Mesenteric fat pad (tissue), 1 donor: Measurements from ENCODE around the gene DTWD2. TPM values are rescaled to one million over a fixed set of nuclear protein-coding genes. Genes with fewer than 3 reads are reported as not detected.
"Not testable (repeated sequence)": the region's sequence is repeated elsewhere in the genome, so short reads cannot be mapped to it uniquely, and the experiment has no call there.

Experiments used
- DNase-seq: peaks from one replicate; pipeline ENCODE4 v3.0.0-alpha.2; 2020; ENCODE audit warnings: low spot score
- total RNA-seq: library from RNA; stranded (reverse); fragmentation: NEBNext Ultra II Directional; extraction: Animal tissue kit (Norgen Biotek cat#: 25700); gene quantifications from one replicate; pipeline ENCODE4 v1.2.1, GENCODE V29; 2021
- donor health status: DM: yes; HTN: yes; CAD: no.

The DTWD2 gene
- total RNA-seq, 1 donor from 2014 or later: 5.7 TPM

GRCh38 chr5:118952992-118953651 is 35.2 kb downstream of the DTWD2 start:
- DNase-seq: no peak

- DNase-seq: not testable (repeated sequence)
Measured at GRCh38 chr5:118952306-118952705, 36.0 kb downstream of the DTWD2 start.

GRCh38 chr5:118950354-118950753 is 38.0 kb downstream of the DTWD2 start:
- not testable (repeated sequence) for DNase-seq

GRCh38 chr5:118946138-118946800 is 42.1 kb downstream of the DTWD2 start:
- no peak for DNase-seq

GRCh38 chr5:118937393-118938061 is 50.8 kb downstream of the DTWD2 start:
- no peak for DNase-seq

GRCh38 chr5:118933703-118934102 is 54.6 kb downstream of the DTWD2 start:
- DNase-seq: no peak

GRCh38 chr5:118931564-118931963 is 56.8 kb downstream of the DTWD2 start:
- no peak for DNase-seq

GRCh38 chr5:118924006-118924389 is 64.3 kb downstream of the DTWD2 start:
- DNase-seq: no peak

GRCh38 chr5:118923295-118924005 is 64.9 kb downstream of the DTWD2 start:
- DNase-seq: no peak

GRCh38 chr5:118921866-118922265 is 66.5 kb downstream of the DTWD2 start:
- no peak for DNase-seq

- DNase-seq: no peak
Measured at GRCh38 chr5:118919016-118919415, 69.3 kb downstream of the DTWD2 start.

- DNase-seq: no peak
Measured at GRCh38 chr5:118918232-118918631, 70.1 kb downstream of the DTWD2 start.

GRCh38 chr5:118907536-118907935 is 80.8 kb downstream of the DTWD2 start:
- not testable (repeated sequence) for DNase-seq

GRCh38 chr5:118906947-118907346 is 81.4 kb downstream of the DTWD2 start:
- DNase-seq: no peak

- no peak for DNase-seq
Measured at GRCh38 chr5:118905196-118905595, 83.2 kb downstream of the DTWD2 start.

GRCh38 chr5:118902656-118903438 is 85.5 kb downstream of the DTWD2 start:
- no peak for DNase-seq

GRCh38 chr5:118894709-118895108 is 93.6 kb downstream of the DTWD2 start:
- no peak for DNase-seq

GRCh38 chr5:118891252-118891651 is 97.1 kb downstream of the DTWD2 start:
- DNase-seq: no peak

GRCh38 chr5:118889165-118889564 is 99.2 kb downstream of the DTWD2 start:
- DNase-seq: no peak

GRCh38 chr5:118888556-118888955 is 99.8 kb downstream of the DTWD2 start:
- DNase-seq: no peak

- DNase-seq: no peak
Measured at GRCh38 chr5:118883362-118883761, 105.0 kb downstream of the DTWD2 start.
